Gastroesophageal sphincter (tissue), 3 donors: ENCODE measurements around the gene HSPBAP1.
"Not testable (repeated sequence)": the region's sequence is repeated elsewhere in the genome, so short reads cannot be mapped to it uniquely, and the experiment has no call there.

Source experiments
- POLR2A ChIP-seq, 2 donors: fragments of 450-650 bp; IDR thresholded peaks; one replicate each; pipeline ENCODE4 v1.6.1; 2017; ENCODE audit warnings: antibody characterized with exemption in 2 of 2, mild to moderate bottlenecking in 2 of 2, moderate library complexity in 1 of 2
- POLR2AphosphoS5 ChIP-seq: sonication (generic); formaldehyde crosslinking; IDR thresholded peaks from one replicate; pipeline ENCODE4 v1.6.1; 2017; ENCODE audit warnings: antibody characterized with exemption
- TF ChIP-seq, protein P1 (sequence below), 4 experiments: fragments of 200-600 bp in 2 of 4; fragments of 450-650 bp in 2 of 4; sonication (generic) in 1 of 4; IDR thresholded peaks; one replicate each; pipeline ENCODE4 v1.5.1; 2017 to 2019; ENCODE audit warnings: antibody characterized with exemption in 4 of 4, mild to moderate bottlenecking in 2 of 4, moderate library complexity in 2 of 4

DNA sequence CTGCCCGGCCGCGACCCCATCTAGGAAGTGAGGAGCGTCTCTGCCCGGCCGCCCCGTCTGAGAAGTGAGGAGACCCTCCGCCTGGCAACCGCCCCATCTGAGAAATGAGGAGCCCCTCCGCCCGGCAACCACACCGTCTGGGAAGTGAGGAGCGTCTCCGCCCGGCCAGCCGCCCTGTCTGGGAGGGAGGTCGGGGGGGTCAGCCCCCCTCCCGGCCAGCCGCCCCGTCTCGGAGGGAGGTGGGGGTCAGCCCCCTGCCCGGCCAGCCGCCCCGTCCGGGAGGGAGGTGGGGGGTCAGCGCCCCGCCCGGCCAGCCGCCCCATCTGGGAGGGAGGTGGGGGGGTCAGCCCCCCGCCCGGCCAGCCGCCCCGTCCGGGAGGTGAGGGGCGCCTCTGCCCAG lies 46.3 kb downstream of the HSPBAP1 start:
- TF ChIP-seq POLR2A (IDR thresholded peaks at IDR 0.05); POLR2AphosphoS5: not testable (repeated sequence)
- TF ChIP-seq, protein P1, sequence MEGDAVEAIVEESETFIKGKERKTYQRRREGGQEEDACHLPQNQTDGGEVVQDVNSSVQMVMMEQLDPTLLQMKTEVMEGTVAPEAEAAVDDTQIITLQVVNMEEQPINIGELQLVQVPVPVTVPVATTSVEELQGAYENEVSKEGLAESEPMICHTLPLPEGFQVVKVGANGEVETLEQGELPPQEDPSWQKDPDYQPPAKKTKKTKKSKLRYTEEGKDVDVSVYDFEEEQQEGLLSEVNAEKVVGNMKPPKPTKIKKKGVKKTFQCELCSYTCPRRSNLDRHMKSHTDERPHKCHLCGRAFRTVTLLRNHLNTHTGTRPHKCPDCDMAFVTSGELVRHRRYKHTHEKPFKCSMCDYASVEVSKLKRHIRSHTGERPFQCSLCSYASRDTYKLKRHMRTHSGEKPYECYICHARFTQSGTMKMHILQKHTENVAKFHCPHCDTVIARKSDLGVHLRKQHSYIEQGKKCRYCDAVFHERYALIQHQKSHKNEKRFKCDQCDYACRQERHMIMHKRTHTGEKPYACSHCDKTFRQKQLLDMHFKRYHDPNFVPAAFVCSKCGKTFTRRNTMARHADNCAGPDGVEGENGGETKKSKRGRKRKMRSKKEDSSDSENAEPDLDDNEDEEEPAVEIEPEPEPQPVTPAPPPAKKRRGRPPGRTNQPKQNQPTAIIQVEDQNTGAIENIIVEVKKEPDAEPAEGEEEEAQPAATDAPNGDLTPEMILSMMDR (IDR thresholded peaks at IDR 0.05), result not testable (repeated sequence)
